IMR-90 (cell line): ENCODE data around the gene CKLF. TPM values are rescaled to one million over a fixed set of nuclear protein-coding genes. Genes with fewer than 3 reads are reported as not detected.

Experiments used
- ATAC-seq: fragments of 200-7000 bp; cut with Tn5 transposase; 2 replicates; pipeline ENCODE4 v1.9.1; 2020; ENCODE audit warnings: low read depth, mild to moderate bottlenecking, moderate library complexity
- BruUV-seq: library from RNA; stranded (reverse); fragments of 400-500 nt; replicated peaks from 2 replicates; lab custom pipeline; 2021; lab: Mats Ljungman, UMichigan
- CTCF ChIA-PET: fragments of 300-600 bp; formaldehyde crosslinking; extraction: SDS; loops from one replicate; lab custom pipeline; 2021; ENCODE audit warnings: antibody characterized with exemption; lab: Yijun Ruan, JAX
- POLR2A ChIA-PET: fragments of 300-600 bp; sonication (Branson Sonifier 250); formaldehyde crosslinking; loops from one replicate; lab custom pipeline; 2022; ENCODE audit warnings: antibody characterized with exemption; ENCODE audit not compliant: unreplicated experiment; lab: Charles Lee
- DNase-seq: peaks from one replicate; pipeline ENCODE4 v3.0.0; 2013
- H2AFZ ChIP-seq: replicated peaks from 2 replicates; pipeline ENCODE3; 2013; ENCODE audit warnings: low read length, mild to moderate bottlenecking; ENCODE audit not compliant: poor library complexity
- H2AK5ac ChIP-seq: 2 replicates; pipeline ENCODE4 v1.6.1; 2013; ENCODE audit warnings: low read depth, low read length, inconsistent platforms
- H2AK9ac ChIP-seq: replicated peaks from 2 replicates; pipeline ENCODE3; 2013; ENCODE audit warnings: mild to moderate bottlenecking, low read depth, low read length, moderate library complexity; ENCODE audit not compliant: poor library complexity
- H2BK120ac ChIP-seq: 2 replicates; pipeline ENCODE4 v1.6.1; 2013; ENCODE audit warnings: low read depth, low read length, inconsistent platforms
- H2BK15ac ChIP-seq: 3 replicates; pipeline ENCODE4 v1.6.1; 2013; ENCODE audit warnings: low read depth, low read length, inconsistent platforms
- H2BK20ac ChIP-seq: 2 replicates; pipeline ENCODE4 v1.6.1; 2013; ENCODE audit warnings: low read depth, mild to moderate bottlenecking, inconsistent platforms, low read length, moderate library complexity
- H2BK5ac ChIP-seq: 2 replicates; pipeline ENCODE4 v1.6.1; 2013; ENCODE audit warnings: mild to moderate bottlenecking, low read depth, low read length, inconsistent platforms; ENCODE audit not compliant: poor library complexity, severe bottlenecking
- H3K14ac ChIP-seq: replicated peaks from 2 replicates; pipeline ENCODE4 v1.6.1; 2013; ENCODE audit warnings: low read depth, low read length, inconsistent platforms
- H3K18ac ChIP-seq: 2 replicates; pipeline ENCODE4 v1.6.1; 2013; ENCODE audit warnings: low read depth, low read length, control low read depth
- H3K23ac ChIP-seq: 2 replicates; pipeline ENCODE4 v1.6.1; 2013; ENCODE audit warnings: low read depth, low read length, inconsistent platforms
- H3K27ac ChIP-seq: 2 replicates; pipeline ENCODE4 v1.5.1; 2013; ENCODE audit warnings: mild to moderate bottlenecking, control low read depth, low read length; ENCODE audit not compliant: insufficient read depth
- H3K27me3 ChIP-seq: 2 replicates; pipeline ENCODE4 v1.6.1; 2013; ENCODE audit warnings: low read length; ENCODE audit not compliant: control insufficient read depth, insufficient read depth
- H3K36me3 ChIP-seq: 2 replicates; pipeline ENCODE4 v1.6.1; 2013; ENCODE audit warnings: low read length, mixed read lengths; ENCODE audit not compliant: control insufficient read depth, insufficient read depth
- H3K4ac ChIP-seq: 2 replicates; pipeline ENCODE4 v1.6.1; 2013; ENCODE audit warnings: low read depth, low read length, inconsistent platforms
- H3K4me1 ChIP-seq: 2 replicates; pipeline ENCODE4 v1.6.1; 2013; ENCODE audit warnings: low read length, mixed read lengths; ENCODE audit not compliant: control insufficient read depth, insufficient read depth
- H3K4me2 ChIP-seq: 2 replicates; pipeline ENCODE4 v1.6.1; 2013; ENCODE audit warnings: low read depth, mild to moderate bottlenecking, control low read depth, low read length, moderate library complexity
- H3K4me3 ChIP-seq: 2 replicates; pipeline ENCODE4 v1.5.1; 2013; ENCODE audit warnings: low read depth, mild to moderate bottlenecking, control low read depth, low read length, moderate library complexity; ENCODE audit not compliant: insufficient read depth
- H3K56ac ChIP-seq: 2 replicates; pipeline ENCODE4 v1.6.1; 2013; ENCODE audit warnings: low read length, inconsistent platforms; ENCODE audit not compliant: insufficient read depth; ENCODE audit errors: extremely low read depth
- H3K79me1 ChIP-seq, 2 experiments: 2 replicates each; pipeline ENCODE4 v1.6.1; 2013; ENCODE audit warnings: low read length in 2 of 2, inconsistent platforms in 1 of 2, low read depth in 1 of 2
- H3K9ac ChIP-seq: 2 replicates; pipeline ENCODE4 v1.6.1; 2013; ENCODE audit warnings: low read depth, low read length, control low read depth
- H3K9me1 ChIP-seq: 2 replicates; pipeline ENCODE4 v1.6.1; 2013; ENCODE audit warnings: low read length, inconsistent platforms; ENCODE audit not compliant: insufficient read depth
- H3K9me3 ChIP-seq: 2 replicates; pipeline ENCODE4 v1.6.1; 2013; ENCODE audit warnings: low read length; ENCODE audit not compliant: control insufficient read depth, insufficient read depth
- H4K20me1 ChIP-seq: 2 replicates; pipeline ENCODE4 v1.6.1; 2013; ENCODE audit warnings: low read length, inconsistent platforms; ENCODE audit not compliant: insufficient read depth
- H4K5ac ChIP-seq: 2 replicates; pipeline ENCODE4 v1.6.1; 2013; ENCODE audit warnings: mild to moderate bottlenecking, low read depth, low read length, control low read depth
- H4K8ac ChIP-seq, 2 experiments: 2 replicates each; pipeline ENCODE4 v1.6.1; 2013; ENCODE audit warnings: low read depth in 2 of 2, low read length in 2 of 2, control low read depth in 1 of 2, inconsistent platforms in 1 of 2
- H4K91ac ChIP-seq: 2 replicates; pipeline ENCODE4 v1.6.1; 2013; ENCODE audit warnings: low read depth, low read length, inconsistent platforms; ENCODE audit not compliant: insufficient read depth
- CEBPB ChIP-seq: IDR thresholded peaks from 2 replicates; pipeline ENCODE4 v1.6.1; 2012; ENCODE audit warnings: low read depth, low read length, improper control_type of control experiment
- MAZ ChIP-seq: IDR thresholded peaks from 2 replicates; pipeline ENCODE4 v1.6.1; 2012; ENCODE audit warnings: low read depth, mild to moderate bottlenecking, low read length, improper control_type of control experiment, moderate library complexity, borderline replicate concordance
- POLR2A ChIP-seq: IDR thresholded peaks from 2 replicates; pipeline ENCODE4 v1.6.1; 2012; ENCODE audit warnings: mild to moderate bottlenecking, low read depth, low read length
- WGBS, 2 experiments: methylation state at CpG; one replicate each; pipeline versions ENCODE4 v1.1.5 to v1.1.7; 2013; ENCODE audit warnings: missing lambda C conversion rate in 2 of 2; ENCODE audit not compliant: insufficient read length in 1 of 2; ENCODE audit errors: extremely low coverage in 2 of 2; 5-methylcytosine and 5-hydroxymethylcytosine counted together
- dilution Hi-C: fragments of 300-500 bp; cut with HindIII; formaldehyde crosslinking; loops from one replicate; pipeline ENCODE4 v1.14.3; 2018; ENCODE audit warnings: low sequenced_read_pairs; ENCODE audit not compliant: unreplicated experiment
- in situ Hi-C: fragments of 300-500 bp; cut with MboI; formaldehyde crosslinking; loops from 3 replicates; pipeline ENCODE4 v1.14.3; 2019; ENCODE audit warnings: low sequenced_read_pairs, inconsistent platforms, mixed read lengths
- intact Hi-C: fragments of 100-400 bp; cut with micrococcal nuclease; formaldehyde crosslinking; loops from 2 replicates; pipeline ENCODE4 v1.10.0; 2022
- polyA plus RNA-seq, 3 experiments: library from polyadenylated mRNA; depleted of rRNA; stranded (reverse); fragments of >200 nt; gene quantifications; 2 replicates each; pipeline ENCODE4 v1.2.3, GENCODE V29; 2012; ENCODE audit warnings: low replicate concordance in 1 of 3
- total RNA-seq: library from RNA; depleted of rRNA; stranded (reverse); fragments of >200 nt; gene quantifications from 2 replicates; pipeline ENCODE4 v1.2.3, GENCODE V29; 2012
- TF ChIP-seq, protein P1 (sequence below): fragments of 150-350 bp; IDR thresholded peaks from 2 replicates; pipeline ENCODE4 v1.6.1; 2017; ENCODE audit warnings: mild to moderate bottlenecking, antibody characterized with exemption, low read length, low read depth

CKLF gene
- total and polyA plus RNA-seq, 2 of the 4 experiments (the other 2 are of a cell fraction) = 60.8 to 92.2 TPM

DNA sequence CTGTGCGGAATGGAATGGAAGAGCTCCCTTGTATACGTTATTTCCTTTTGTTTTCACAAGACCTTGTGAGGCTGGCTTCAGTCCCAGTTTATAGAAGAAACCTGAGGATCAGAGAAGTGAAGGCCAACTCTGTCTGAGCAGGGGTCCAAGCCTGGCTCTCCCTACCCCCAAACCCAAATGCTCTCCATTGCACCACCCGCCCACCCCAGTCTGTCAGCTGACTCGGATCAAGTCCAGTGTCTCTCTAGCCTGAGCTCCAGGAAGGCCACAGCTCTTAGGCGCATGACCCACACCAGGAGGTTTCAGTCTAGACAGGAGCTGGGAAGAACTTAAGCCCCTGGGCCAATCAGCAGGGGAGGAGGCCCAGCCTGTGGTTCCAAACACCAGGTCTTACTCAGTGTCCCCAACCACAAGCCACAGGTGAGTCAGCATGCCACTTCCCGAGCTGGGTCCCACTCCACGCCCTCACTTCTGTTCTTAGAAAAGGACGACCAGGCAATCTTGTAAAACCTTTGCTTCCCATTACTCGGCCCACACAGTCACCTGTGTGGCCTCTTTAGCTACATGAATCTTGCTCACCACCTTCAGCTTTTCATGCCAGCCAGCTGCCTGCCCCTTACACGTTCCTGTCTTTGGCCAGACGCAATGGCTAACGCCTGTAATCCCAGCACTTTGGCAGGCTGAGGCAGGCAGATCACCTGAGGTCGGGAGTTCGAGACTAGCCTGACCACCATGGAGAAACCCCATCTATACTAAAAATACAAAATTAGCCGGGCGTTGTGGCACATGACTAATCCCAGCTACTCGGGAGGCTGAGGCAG, 30.2 kb upstream of the CKLF start:
- H3K27me3 ChIP-seq = no peaks in the 10 kb centered on the region
- BruUV-seq = no TSS peak
- in situ Hi-C loops (no loop called here), intact Hi-C loops (no loop called here), dilution Hi-C loops (no loop called here)
- H4K20me1 ChIP-seq = no peaks in the 10 kb centered on the region; the same call in 1 of the 2 replicates
- peak overlapping the region; percentile 47; the same call in 1 of the 2 replicates for H3K4me2 ChIP-seq
- peak overlapping the region; percentile 66 for H4K91ac ChIP-seq
- H3K9me1 ChIP-seq = peaks cover 28% of the 10 kb centered on the region
- peaks cover 3 to 31% of the 10 kb centered on the region in 2 experiments; a peak in 3 of 4 replicates for H3K79me1 ChIP-seq
- H2AFZ ChIP-seq = peak overlapping the region; percentile 66
- DNase-seq = peak; percentile 76
- POLR2A ChIA-PET = interaction anchor here (0.6 to 1.3 kb wide), 2 partner anchors 30 to 1139 kb away, joined by 3 to 5 read pairs; partner anchors contain the start of gene CKLF
- TF ChIP-seq POLR2A (no peak), CEBPB (peak; percentile 33; the same call in 1 of the 2 replicates), MAZ (peak; percentile 26; the same call in 1 of the 2 replicates)
- TF ChIP-seq, protein P1, sequence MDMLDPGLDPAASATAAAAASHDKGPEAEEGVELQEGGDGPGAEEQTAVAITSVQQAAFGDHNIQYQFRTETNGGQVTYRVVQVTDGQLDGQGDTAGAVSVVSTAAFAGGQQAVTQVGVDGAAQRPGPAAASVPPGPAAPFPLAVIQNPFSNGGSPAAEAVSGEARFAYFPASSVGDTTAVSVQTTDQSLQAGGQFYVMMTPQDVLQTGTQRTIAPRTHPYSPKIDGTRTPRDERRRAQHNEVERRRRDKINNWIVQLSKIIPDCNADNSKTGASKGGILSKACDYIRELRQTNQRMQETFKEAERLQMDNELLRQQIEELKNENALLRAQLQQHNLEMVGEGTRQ = peak; percentile 65
- no peak overlapping the region for H3K56ac ChIP-seq
- peaks cover 16% of the 10 kb centered on the region; the same call in 1 of the 2 replicates for H3K36me3 ChIP-seq
- H3K18ac ChIP-seq = peak overlapping the region; percentile 25; the same call in 1 of the 2 replicates
- peak overlapping the region; percentile 3 to 59; a peak in 3 of 4 replicates for H4K8ac ChIP-seq
- peak overlapping the region; percentile 87; the same call in 2 of the 3 replicates for H2BK15ac ChIP-seq
- peak overlapping the region; percentile 85; the same call in 1 of the 2 replicates for H2AK5ac ChIP-seq
- H3K4me3 ChIP-seq = no peak overlapping the region
- H3K4me1 ChIP-seq = peaks cover 17% of the 10 kb centered on the region
- CTCF ChIA-PET = interaction anchor here (1.3 to 1.4 kb wide), 2 partner anchors 10 to 129 kb away, joined by 4 read pairs; no protein-coding TSS in a partner anchor
- 30% methylated on average over 2 of the region's 17 CpGs; no CpG with 5 or more reads in 1 of the 2 experiments for WGBS, 2 experiments
- peak overlapping the region; percentile 81 for H3K4ac ChIP-seq
- H2BK120ac ChIP-seq = peak overlapping the region; percentile 85; the same call in 1 of the 2 replicates
- peak overlapping the region; percentile 3; the same call in 1 of the 2 replicates for H4K5ac ChIP-seq
- peak overlapping the region; percentile 79 for H3K14ac ChIP-seq
- H2AK9ac ChIP-seq = peak overlapping the region; percentile 88
- no peaks in the 10 kb centered on the region for H3K9me3 ChIP-seq
- peak overlapping the region; percentile 21; the same call in 1 of the 2 replicates for H3K23ac ChIP-seq
- peak overlapping the region; percentile 8; the same call in 1 of the 2 replicates for H3K27ac ChIP-seq
- peak; percentile 64 for ATAC-seq
- H2BK20ac ChIP-seq = peak overlapping the region; percentile 64; the same call in 1 of the 2 replicates
- H3K9ac ChIP-seq = no peak overlapping the region
- H2BK5ac ChIP-seq = peak overlapping the region; percentile 11
